ENCODE results near the gene ZNF32.

DNA sequence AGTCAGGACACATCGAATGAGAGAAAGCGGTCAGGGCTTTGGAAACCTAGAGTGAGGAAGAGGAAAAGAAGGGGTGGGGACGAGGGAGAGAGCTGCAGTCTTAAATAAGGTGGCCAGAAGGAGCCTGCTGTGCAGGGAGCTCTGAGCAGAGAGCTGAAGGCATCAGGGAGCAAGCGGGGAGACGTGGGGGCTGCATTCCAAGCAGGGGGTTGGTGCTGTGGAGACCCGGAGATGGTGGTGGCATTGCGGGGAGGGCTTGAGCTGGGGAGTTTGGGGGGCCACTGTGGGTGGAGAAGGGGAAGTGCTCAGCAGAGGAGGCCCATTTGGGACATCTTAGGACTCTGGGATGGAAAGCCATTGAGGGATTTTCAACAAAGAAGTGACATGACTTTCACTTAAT is 38.7 kb upstream of the ZNF32 start:
- TF ChIP-seq, protein P1, sequence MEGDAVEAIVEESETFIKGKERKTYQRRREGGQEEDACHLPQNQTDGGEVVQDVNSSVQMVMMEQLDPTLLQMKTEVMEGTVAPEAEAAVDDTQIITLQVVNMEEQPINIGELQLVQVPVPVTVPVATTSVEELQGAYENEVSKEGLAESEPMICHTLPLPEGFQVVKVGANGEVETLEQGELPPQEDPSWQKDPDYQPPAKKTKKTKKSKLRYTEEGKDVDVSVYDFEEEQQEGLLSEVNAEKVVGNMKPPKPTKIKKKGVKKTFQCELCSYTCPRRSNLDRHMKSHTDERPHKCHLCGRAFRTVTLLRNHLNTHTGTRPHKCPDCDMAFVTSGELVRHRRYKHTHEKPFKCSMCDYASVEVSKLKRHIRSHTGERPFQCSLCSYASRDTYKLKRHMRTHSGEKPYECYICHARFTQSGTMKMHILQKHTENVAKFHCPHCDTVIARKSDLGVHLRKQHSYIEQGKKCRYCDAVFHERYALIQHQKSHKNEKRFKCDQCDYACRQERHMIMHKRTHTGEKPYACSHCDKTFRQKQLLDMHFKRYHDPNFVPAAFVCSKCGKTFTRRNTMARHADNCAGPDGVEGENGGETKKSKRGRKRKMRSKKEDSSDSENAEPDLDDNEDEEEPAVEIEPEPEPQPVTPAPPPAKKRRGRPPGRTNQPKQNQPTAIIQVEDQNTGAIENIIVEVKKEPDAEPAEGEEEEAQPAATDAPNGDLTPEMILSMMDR (conservative IDR thresholded peaks at IDR 0.05; ENCODE audit: low read depth, low read length): no peak
- TF ChIP-seq EZH2 (IDR thresholded peaks at IDR 0.05; ENCODE audit: borderline replicate concordance, low read depth, low read length, poor library complexity, severe bottlenecking): no peak

Measured in A673 (cell line).